GM21447 (cell line): ENCODE data around the gene CCDC154.

Experiments used
- ATAC-seq: cut with Tn5 transposase; IDR thresholded peaks from one replicate; pipeline ENCODE4 v1.9.1; 2021; ENCODE audit not compliant: unreplicated experiment

Gene CCDC154

GRCh38 chr16:1438229-1439057 lies 5.9 kb downstream of the CCDC154 start:
- ATAC-seq: no peak

GRCh38 chr16:1437606-1438005 lies 6.8 kb downstream of the CCDC154 start:
- ATAC-seq: no peak

GRCh38 chr16:1436731-1437355 lies 7.5 kb downstream of the CCDC154 start:
- ATAC-seq: no peak

- no peak for ATAC-seq
These were observed 8.2 kb downstream of the CCDC154 start for GRCh38 chr16:1435921-1436697.

GRCh38 chr16:1434644-1435592 lies 9.4 kb downstream of the CCDC154 start:
- no peak for ATAC-seq

- no peak for ATAC-seq
These were observed 10.6 kb downstream of the CCDC154 start for GRCh38 chr16:1433756-1434155.

GRCh38 chr16:1433263-1433560 lies 11.1 kb downstream of the CCDC154 start:
- ATAC-seq: no peak

GRCh38 chr16:1432388-1433262 lies 11.7 kb downstream of the CCDC154 start:
- no peak for ATAC-seq

GRCh38 chr16:1431497-1432270 lies 12.7 kb downstream of the CCDC154 start:
- ATAC-seq: no peak

- ATAC-seq: no peak
These were observed 13.4 kb downstream of the CCDC154 start, which contains the start of gene PERCC1 for GRCh38 chr16:1430759-1431496. PERCC1 (plus strand) TSS chr16:1431078; CDS start chr16:1432594, 1,516 bp downstream.

GRCh38 chr16:1430214-1430758 lies 14.1 kb downstream of the CCDC154 start:
- ATAC-seq: no peak

- ATAC-seq: no peak
These were observed 14.7 kb downstream of the CCDC154 start for GRCh38 chr16:1429631-1430030.

- no peak for ATAC-seq
These were observed 15.3 kb downstream of the CCDC154 start for GRCh38 chr16:1429012-1429411.

GRCh38 chr16:1428511-1428910 lies 15.8 kb downstream of the CCDC154 start:
- ATAC-seq: no peak

GRCh38 chr16:1427473-1428461 lies 16.6 kb downstream of the CCDC154 start:
- no peak for ATAC-seq

- ATAC-seq: no peak
These were observed 17.5 kb downstream of the CCDC154 start for GRCh38 chr16:1426734-1427471.
